Trophoblast cell (in vitro differentiated cells and primary cell): ENCODE results near the gene GNAI2.

Experiments used
- DNase-seq, 2 donors: peaks; one replicate each; pipeline ENCODE4 v3.0.0-alpha.2; 2016
- H2AFZ ChIP-seq: 2 replicates; pipeline ENCODE4 v1.6.1; 2013; ENCODE audit warnings: low read length, moderate library complexity, mild to moderate bottlenecking; ENCODE audit not compliant: insufficient read depth, poor library complexity
- H2AK5ac ChIP-seq: 2 replicates; pipeline ENCODE4 v1.6.1; 2013; ENCODE audit warnings: mild to moderate bottlenecking, low read length
- H2BK120ac ChIP-seq: 2 replicates; pipeline ENCODE4 v1.6.1; 2013; ENCODE audit warnings: low read length, mild to moderate bottlenecking, moderate library complexity; ENCODE audit not compliant: insufficient read depth, poor library complexity
- H2BK12ac ChIP-seq: 2 replicates; pipeline ENCODE4 v1.6.1; 2013; ENCODE audit warnings: mild to moderate bottlenecking, low read length, moderate library complexity
- H2BK5ac ChIP-seq: 2 replicates; pipeline ENCODE4 v1.6.1; 2013; ENCODE audit warnings: low read length, low read depth, moderate library complexity, mild to moderate bottlenecking; ENCODE audit not compliant: poor library complexity
- H3K14ac ChIP-seq: 2 replicates; pipeline ENCODE4 v1.6.1; 2013; ENCODE audit warnings: mild to moderate bottlenecking, low read length
- H3K18ac ChIP-seq: 2 replicates; pipeline ENCODE4 v1.6.1; 2013; ENCODE audit warnings: mild to moderate bottlenecking, low read length
- H3K23ac ChIP-seq: 2 replicates; pipeline ENCODE4 v1.6.1; 2013; ENCODE audit warnings: low read length
- H3K27ac ChIP-seq: 2 replicates; pipeline ENCODE4 v1.5.1; 2013; ENCODE audit warnings: low read depth, mild to moderate bottlenecking, inconsistent platforms, low read length, moderate library complexity
- H3K27me3 ChIP-seq: 2 replicates; pipeline ENCODE4 v1.6.1; 2013; ENCODE audit warnings: inconsistent platforms, mild to moderate bottlenecking, low read length, moderate library complexity; ENCODE audit not compliant: insufficient read depth
- H3K36me3 ChIP-seq, 2 experiments: 1 replicate in 1 of 2; 2 replicates in 1 of 2; pipeline ENCODE4 v1.6.1; 2013; ENCODE audit warnings: low read length in 2 of 2, mild to moderate bottlenecking in 2 of 2, moderate library complexity in 1 of 2; ENCODE audit not compliant: insufficient read depth in 2 of 2, control insufficient read depth in 1 of 2
- H3K4ac ChIP-seq: 2 replicates; pipeline ENCODE4 v1.6.1; 2013; ENCODE audit warnings: low read depth, mild to moderate bottlenecking, low read length, moderate library complexity
- H3K4me1 ChIP-seq, 2 experiments: 1 replicate in 1 of 2; 2 replicates in 1 of 2; pipeline ENCODE4 v1.6.1; 2013; ENCODE audit warnings: low read length in 2 of 2, mild to moderate bottlenecking in 2 of 2, moderate library complexity in 1 of 2; ENCODE audit not compliant: insufficient read depth in 2 of 2, control insufficient read depth in 1 of 2
- H3K4me2 ChIP-seq: 2 replicates; pipeline ENCODE4 v1.6.1; 2013; ENCODE audit warnings: inconsistent platforms, mild to moderate bottlenecking, low read length, moderate library complexity
- H3K4me3 ChIP-seq: 2 replicates; pipeline ENCODE4 v1.5.1; 2013; ENCODE audit warnings: mild to moderate bottlenecking, low read depth, low read length, inconsistent platforms
- H3K79me1 ChIP-seq: one replicate; pipeline ENCODE4 v1.6.1; 2013; ENCODE audit warnings: low read length
- H3K79me2 ChIP-seq: 2 replicates; pipeline ENCODE4 v1.6.1; 2013; ENCODE audit warnings: low read length, mild to moderate bottlenecking; ENCODE audit not compliant: control insufficient read depth, insufficient read depth, poor library complexity
- H3K9ac ChIP-seq: 2 replicates; pipeline ENCODE4 v1.6.1; 2013; ENCODE audit warnings: mild to moderate bottlenecking, low read length
- H3K9me3 ChIP-seq: 2 replicates; pipeline ENCODE4 v1.6.1; 2013; ENCODE audit warnings: low read depth, mild to moderate bottlenecking, control low read depth, inconsistent platforms, low read length; ENCODE audit not compliant: insufficient read depth
- H4K12ac ChIP-seq: 2 replicates; pipeline ENCODE4 v1.6.1; 2013; ENCODE audit warnings: low read depth, mild to moderate bottlenecking, low read length, moderate library complexity
- H4K8ac ChIP-seq: 2 replicates; pipeline ENCODE4 v1.6.1; 2013; ENCODE audit warnings: low read depth, mild to moderate bottlenecking, low read length, moderate library complexity
- H4K91ac ChIP-seq: one replicate; pipeline ENCODE4 v1.6.1; 2013; ENCODE audit warnings: low read depth, mild to moderate bottlenecking, low read length, moderate library complexity
- WGBS: extraction: QIAGEN DNeasy Blood & Tissue Kit; methylation state at CpG from one replicate; pipeline ENCODE4 v1.1.7; 2013; ENCODE audit warnings: missing lambda C conversion rate; ENCODE audit not compliant: insufficient read length, insufficient coverage; ENCODE audit errors: extremely low coverage; 5-methylcytosine and 5-hydroxymethylcytosine counted together

GNAI2 gene

DNA sequence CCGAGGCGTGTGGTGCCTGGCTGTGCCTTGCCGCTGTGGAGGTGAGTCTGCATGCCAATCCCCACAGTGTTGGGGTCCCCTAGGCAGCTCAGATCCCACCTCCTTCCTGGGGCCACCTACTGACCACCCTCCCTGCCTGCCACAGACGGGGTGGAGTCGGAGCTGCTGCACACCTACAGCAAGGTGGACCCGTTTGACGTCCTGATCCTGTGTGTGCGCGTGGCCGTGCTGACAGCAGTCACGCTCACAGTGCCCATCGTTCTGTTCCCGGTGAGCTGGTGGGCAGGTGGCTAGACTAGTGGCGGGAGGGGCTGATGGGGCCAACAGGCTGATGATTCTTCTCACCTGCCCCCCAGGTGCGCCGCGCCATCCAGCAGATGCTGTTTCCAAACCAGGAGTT lies 17.6 kb upstream of the GNAI2 start:
- H3K9ac ChIP-seq: no peak overlapping the region
- H3K79me1 ChIP-seq: no peaks in the 10 kb centered on the region
- no peak overlapping the region for H2AFZ ChIP-seq
- WGBS: no CpG with 5 or more reads among the region's 17 CpGs
- no peak overlapping the region for H3K18ac ChIP-seq
- H3K79me2 ChIP-seq: no peaks in the 10 kb centered on the region
- no peak overlapping the region for H3K4ac ChIP-seq
- H3K14ac ChIP-seq: no peak overlapping the region
- no peak overlapping the region for H3K23ac ChIP-seq
- H3K4me2 ChIP-seq: no peak overlapping the region
- no peak overlapping the region for H3K27ac ChIP-seq
- H4K12ac ChIP-seq: no peak overlapping the region
- H3K4me3 ChIP-seq: no peak overlapping the region
- H2BK12ac ChIP-seq: no peak overlapping the region
- no peak overlapping the region for H4K8ac ChIP-seq
- peaks cover 2 to 4% of the 10 kb centered on the region in 2 experiments for H3K36me3 ChIP-seq
- H2BK5ac ChIP-seq: no peak overlapping the region
- no peaks in the 10 kb centered on the region for H3K27me3 ChIP-seq
- H2BK120ac ChIP-seq: no peak overlapping the region
- DNase-seq: no peak
- no peak overlapping the region for H2AK5ac ChIP-seq
- H4K91ac ChIP-seq: no peak overlapping the region
- H3K9me3 ChIP-seq: peaks cover 3% of the 10 kb centered on the region
- peaks cover 2 to 3% of the 10 kb centered on the region in 2 experiments for H3K4me1 ChIP-seq

DNA sequence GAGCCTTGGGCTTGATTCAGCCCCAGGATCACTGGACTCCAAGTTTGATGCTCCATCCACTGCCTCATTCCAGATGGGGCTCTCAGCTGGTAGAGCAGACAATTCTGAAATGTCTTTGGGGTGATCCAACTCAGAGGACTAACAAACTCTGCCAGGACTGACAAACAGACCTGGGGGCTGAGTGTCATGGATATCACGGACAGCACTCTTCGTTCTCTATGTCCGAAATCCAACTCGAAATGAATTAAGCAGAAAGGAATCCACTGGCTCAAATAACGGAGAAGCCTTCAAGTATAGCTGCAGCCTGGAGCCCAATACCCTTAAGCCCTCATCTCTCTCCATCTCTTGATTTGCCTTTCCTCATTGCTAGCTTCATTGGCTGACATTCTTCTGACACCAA lies 16.7 kb upstream of the GNAI2 start:
- no CpG with 5 or more reads among the region's 5 CpGs for WGBS
- Histone ChIP-seq H2BK5ac (no peak overlapping the region), H3K4me3 (no peak overlapping the region), H3K9me3 (peaks cover 3% of the 10 kb centered on the region), H4K91ac (no peak overlapping the region), H4K8ac (no peak overlapping the region), H3K79me1 (no peaks in the 10 kb centered on the region), H3K18ac (no peak overlapping the region), H3K4ac (no peak overlapping the region), H4K12ac (no peak overlapping the region), H3K27me3 (no peaks in the 10 kb centered on the region), H3K27ac (no peak overlapping the region), H3K4me1 (peaks cover 2 to 3% of the 10 kb centered on the region in 2 experiments), H3K23ac (no peak overlapping the region), H2AK5ac (no peak overlapping the region), H3K4me2 (no peak overlapping the region), H2BK120ac (no peak overlapping the region), H3K14ac (no peak overlapping the region), H2BK12ac (no peak overlapping the region), H3K79me2 (no peaks in the 10 kb centered on the region), H3K9ac (no peak overlapping the region), H2AFZ (no peak overlapping the region), H3K36me3 (peaks cover 2 to 4% of the 10 kb centered on the region in 2 experiments)
- no peak for DNase-seq

DNA sequence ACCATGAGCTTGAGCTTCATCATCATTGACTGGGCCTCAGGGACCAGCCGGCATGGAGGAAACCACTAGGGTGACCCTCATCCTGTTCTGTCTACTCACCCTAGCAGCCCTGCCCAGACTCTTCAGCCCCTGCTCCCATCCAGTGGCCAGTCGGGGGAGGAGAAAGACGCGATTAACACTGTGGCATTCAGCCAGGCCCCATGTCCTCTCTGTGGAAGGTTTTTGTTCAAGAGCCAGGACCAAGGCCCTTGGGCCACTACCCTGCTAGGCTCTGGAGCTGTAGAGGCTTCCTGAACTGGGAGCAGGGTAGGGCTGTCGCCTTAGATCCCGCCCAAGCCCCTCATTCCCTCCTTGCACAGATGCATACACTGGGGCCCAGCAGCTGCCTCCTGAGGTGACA lies 15.9 kb upstream of the GNAI2 start:
- H3K79me1 ChIP-seq: no peaks in the 10 kb centered on the region
- no peaks in the 10 kb centered on the region for H3K79me2 ChIP-seq
- no peak overlapping the region for H2BK5ac ChIP-seq
- H2BK120ac ChIP-seq: no peak overlapping the region
- no peak overlapping the region for H3K18ac ChIP-seq
- H4K8ac ChIP-seq: no peak overlapping the region
- peaks cover 2 to 3% of the 10 kb centered on the region in 2 experiments for H3K4me1 ChIP-seq
- H3K4me2 ChIP-seq: no peak overlapping the region
- no peak overlapping the region for H2BK12ac ChIP-seq
- peaks cover 3% of the 10 kb centered on the region for H3K9me3 ChIP-seq
- H3K4ac ChIP-seq: no peak overlapping the region
- H2AFZ ChIP-seq: no peak overlapping the region
- no peak overlapping the region for H4K91ac ChIP-seq
- no CpG with 5 or more reads among the region's 6 CpGs for WGBS
- no peak overlapping the region for H2AK5ac ChIP-seq
- no peak overlapping the region for H3K23ac ChIP-seq
- H3K4me3 ChIP-seq: no peak overlapping the region
- H3K9ac ChIP-seq: no peak overlapping the region
- peaks cover 0 to 4% of the 10 kb centered on the region in 2 experiments for H3K36me3 ChIP-seq
- no peaks in the 10 kb centered on the region for H3K27me3 ChIP-seq
- no peak overlapping the region for H4K12ac ChIP-seq
- no peak overlapping the region for H3K14ac ChIP-seq
- DNase-seq: no peak
- H3K27ac ChIP-seq: no peak overlapping the region

DNA sequence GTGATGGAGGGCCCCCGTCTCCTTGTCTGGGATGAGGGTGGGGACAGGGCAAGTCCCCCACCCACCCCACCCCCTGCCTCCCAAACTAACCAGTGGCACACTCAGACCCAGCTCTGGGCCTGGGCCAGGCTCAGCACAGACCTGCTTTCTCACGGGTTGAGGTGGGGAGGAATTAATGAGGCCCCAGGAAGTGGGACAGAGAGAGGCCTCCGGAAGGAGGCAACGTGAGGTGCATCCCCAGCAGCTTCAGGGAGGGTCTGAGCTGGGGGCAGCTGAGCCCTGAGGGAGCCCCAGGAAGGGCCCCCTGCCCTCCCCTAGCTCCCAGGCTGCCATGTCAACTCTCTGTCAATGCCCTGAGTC lies 15.0 kb upstream of the GNAI2 start:
- H3K79me2 ChIP-seq: no peaks in the 10 kb centered on the region

More for the DNA sequence above, 15.0 kb upstream of the GNAI2 start:
- Histone ChIP-seq H3K18ac (no peak overlapping the region), H3K27ac (no peak overlapping the region), H2AFZ (no peak overlapping the region), H3K36me3 (peaks cover 0 to 4% of the 10 kb centered on the region in 2 experiments), H4K91ac (no peak overlapping the region), H4K12ac (no peak overlapping the region), H3K4me1 (peaks cover under 1% of the 10 kb centered on the region in 2 experiments), H3K9me3 (peaks cover 3% of the 10 kb centered on the region), H4K8ac (no peak overlapping the region), H2AK5ac (no peak overlapping the region), H2BK5ac (no peak overlapping the region), H3K4me2 (no peak overlapping the region), H3K4ac (no peak overlapping the region), H3K4me3 (no peak overlapping the region), H2BK12ac (no peak overlapping the region), H3K79me1 (no peaks in the 10 kb centered on the region), H3K27me3 (no peaks in the 10 kb centered on the region), H2BK120ac (no peak overlapping the region), H3K9ac (no peak overlapping the region), H3K23ac (no peak overlapping the region), H3K14ac (no peak overlapping the region)
- no CpG with 5 or more reads among the region's 4 CpGs for WGBS
- DNase-seq: no peak
